Testis (tissue), 2 donors: ENCODE data around the gene CARS1.

Source experiments
- POLR2A ChIP-seq: fragments of 450-650 bp; IDR thresholded peaks from one replicate; pipeline ENCODE4 v1.6.1; 2017; ENCODE audit warnings: antibody characterized with exemption, mild to moderate bottlenecking, moderate library complexity
- TF ChIP-seq, protein P1 (sequence below), 3 experiments: fragments of 450-650 bp in 2 of 3; fragments of 200-600 bp in 1 of 3; sonication (generic) in 1 of 3; IDR thresholded peaks; one replicate each; pipeline ENCODE4 v1.5.1; 2016 to 2019; ENCODE audit warnings: antibody characterized with exemption in 3 of 3, mild to moderate bottlenecking in 2 of 3, moderate library complexity in 1 of 3

DNA sequence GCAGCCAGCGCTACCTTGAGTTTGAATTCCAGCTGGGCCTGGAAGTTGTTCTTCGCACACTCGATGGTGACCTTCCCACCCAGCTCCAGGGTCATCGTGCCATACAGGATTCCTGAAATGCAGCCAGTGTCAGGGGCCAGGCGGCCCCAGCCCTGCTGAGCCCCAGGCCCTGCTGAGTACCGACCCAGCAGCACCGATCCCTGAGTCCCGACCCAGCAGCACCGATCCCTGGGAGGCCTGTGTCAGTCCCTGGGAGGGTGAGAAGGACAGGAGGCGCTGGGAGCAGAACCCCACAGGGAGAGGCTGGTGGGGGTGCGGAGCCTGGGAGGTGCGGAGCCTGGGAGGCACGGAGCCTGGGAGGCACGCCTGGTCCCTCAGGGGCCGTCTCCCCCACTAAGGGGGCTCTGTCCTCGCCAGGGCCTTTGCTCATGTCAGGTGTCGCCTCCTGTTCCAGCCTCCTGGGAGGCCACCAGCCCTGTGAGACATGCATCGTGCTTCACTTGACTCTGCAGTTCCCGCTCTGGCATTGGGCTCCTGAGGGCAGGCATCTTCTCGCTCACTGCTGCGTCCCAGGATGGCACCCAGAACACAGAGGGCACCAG, 37.1 kb upstream of the CARS1 start:
- TF ChIP-seq, protein P1, sequence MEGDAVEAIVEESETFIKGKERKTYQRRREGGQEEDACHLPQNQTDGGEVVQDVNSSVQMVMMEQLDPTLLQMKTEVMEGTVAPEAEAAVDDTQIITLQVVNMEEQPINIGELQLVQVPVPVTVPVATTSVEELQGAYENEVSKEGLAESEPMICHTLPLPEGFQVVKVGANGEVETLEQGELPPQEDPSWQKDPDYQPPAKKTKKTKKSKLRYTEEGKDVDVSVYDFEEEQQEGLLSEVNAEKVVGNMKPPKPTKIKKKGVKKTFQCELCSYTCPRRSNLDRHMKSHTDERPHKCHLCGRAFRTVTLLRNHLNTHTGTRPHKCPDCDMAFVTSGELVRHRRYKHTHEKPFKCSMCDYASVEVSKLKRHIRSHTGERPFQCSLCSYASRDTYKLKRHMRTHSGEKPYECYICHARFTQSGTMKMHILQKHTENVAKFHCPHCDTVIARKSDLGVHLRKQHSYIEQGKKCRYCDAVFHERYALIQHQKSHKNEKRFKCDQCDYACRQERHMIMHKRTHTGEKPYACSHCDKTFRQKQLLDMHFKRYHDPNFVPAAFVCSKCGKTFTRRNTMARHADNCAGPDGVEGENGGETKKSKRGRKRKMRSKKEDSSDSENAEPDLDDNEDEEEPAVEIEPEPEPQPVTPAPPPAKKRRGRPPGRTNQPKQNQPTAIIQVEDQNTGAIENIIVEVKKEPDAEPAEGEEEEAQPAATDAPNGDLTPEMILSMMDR (IDR thresholded peaks at IDR 0.05), result no peak
- TF ChIP-seq POLR2A, result no peak
